H1 (cell line): ENCODE data around the gene L3MBTL4. TPM values are rescaled to one million over a fixed set of nuclear protein-coding genes. Genes with fewer than 3 reads are reported as not detected.
A peak's percentile ranks its signal among the peaks of the same experiment; 100 is the strongest.

Experiments used
- ASH2L ChIP-seq: fragments of 200-600, 300-600 bp; sonication (generic); IDR thresholded peaks from one replicate; pipeline ENCODE4 v1.7.1; 2017; ENCODE audit warnings: low read length
- BRCA1 ChIP-seq: IDR thresholded peaks from 2 replicates; pipeline ENCODE4 v1.6.1; 2012; ENCODE audit warnings: low read depth, low read length, improper control_type of control experiment
- EZH2 ChIP-seq: fragments of 200-600 bp; sonication (generic); IDR thresholded peaks from 2 replicates; pipeline ENCODE4 v1.7.1; 2012; ENCODE audit warnings: low read depth, mild to moderate bottlenecking, moderate library complexity, low read length, inconsistent platforms; ENCODE audit not compliant: severe bottlenecking
- FOSL1 ChIP-seq: IDR thresholded peaks from 2 replicates; pipeline ENCODE4 v1.6.1; 2011; ENCODE audit warnings: mild to moderate bottlenecking, low read depth, low read length, moderate library complexity; ENCODE audit not compliant: insufficient read depth
- GABPA ChIP-seq: IDR thresholded peaks from 2 replicates; pipeline ENCODE4 v1.6.1; 2011; ENCODE audit warnings: mild to moderate bottlenecking, low read length, moderate library complexity, borderline replicate concordance; ENCODE audit not compliant: insufficient read depth
- HDAC6 ChIP-seq: IDR thresholded peaks from one replicate; pipeline ENCODE4 v1.7.1; 2012; ENCODE audit warnings: low read depth, mild to moderate bottlenecking, inconsistent platforms, low read length, moderate library complexity
- KDM4A ChIP-seq: IDR thresholded peaks from one replicate; pipeline ENCODE4 v1.7.1; 2012; ENCODE audit warnings: low read depth, mild to moderate bottlenecking, moderate library complexity, low read length, inconsistent platforms; ENCODE audit not compliant: severe bottlenecking
- KDM5A ChIP-seq: fragments of 200-600 bp; IDR thresholded peaks from 2 replicates; pipeline ENCODE4 v1.7.1; 2012; ENCODE audit warnings: mild to moderate bottlenecking, low read length, inconsistent platforms, mixed read lengths
- PHF8 ChIP-seq: fragments of 200-600 bp; sonication (generic); conservative IDR thresholded peaks from 2 replicates; pipeline ENCODE4 v1.7.1; 2012; ENCODE audit warnings: low read depth, mild to moderate bottlenecking, inconsistent platforms, low read length, moderate library complexity
- RBBP5 ChIP-seq: IDR thresholded peaks from 2 replicates; pipeline ENCODE4 v1.7.1; 2012; ENCODE audit warnings: low read depth, mild to moderate bottlenecking, inconsistent platforms, low read length, moderate library complexity, borderline replicate concordance
- RXRA ChIP-seq: IDR thresholded peaks from 2 replicates; pipeline ENCODE4 v1.6.1; 2011; ENCODE audit warnings: low read depth, mild to moderate bottlenecking, low read length, moderate library complexity; ENCODE audit not compliant: insufficient read depth
- SAP30 ChIP-seq: fragments of 300-600 bp; sonication (generic); IDR thresholded peaks from 2 replicates; pipeline ENCODE4 v1.7.1; 2012; ENCODE audit warnings: low read length, moderate library complexity, mild to moderate bottlenecking, inconsistent platforms; ENCODE audit not compliant: insufficient read depth, insufficient replicate concordance
- SUZ12 ChIP-seq: fragments of 200-600 bp; sonication (generic); IDR thresholded peaks from 2 replicates; pipeline ENCODE4 v1.6.1; 2012; ENCODE audit warnings: mild to moderate bottlenecking, inconsistent platforms, low read length, moderate library complexity, mixed read lengths
- polyA plus RNA-seq, 7 experiments: library from polyadenylated mRNA; depleted of rRNA in 3 of 7; stranded (reverse) in 5 of 7; unstranded in 2 of 7; fragments of >200 nt in 5 of 7; fragments of 200-250 nt in 2 of 7; gene quantifications; 1 replicate in 5 of 7; 2 replicates in 1 of 7; 4 replicates in 1 of 7; pipeline versions ENCODE4 v1.2.1 to v1.2.3, GENCODE V29; 2011 to 2013; ENCODE audit warnings: missing spikeins in 2 of 7, mixed read lengths in 2 of 7
- total RNA-seq: library from RNA; stranded (reverse); fragmentation: NEBNext Ultra II Directional; extraction: Animal tissue kit (Norgen Biotek cat#: 25700); gene quantifications from 2 replicates; pipeline ENCODE4 v1.2.1, GENCODE V29; 2021

The L3MBTL4 gene
- total and polyA plus RNA-seq, 2 of the 8 experiments (the other 6 are each of a cell fraction or from before 2014, with no cell fraction given): 1.0 to 2.1 TPM

- no peak for TF ChIP-seq RXRA
- TF ChIP-seq KDM4A: peak; percentile 99
- peak; percentile 25 for TF ChIP-seq EZH2
- TF ChIP-seq ASH2L: no peak
- no peak for TF ChIP-seq BRCA1
- TF ChIP-seq HDAC6: no peak
- TF ChIP-seq SUZ12: 0 out of 2 replicates have a peak, but pooled peaks have one; percentile 6
- peak; percentile 49; the same call in 1 of the 2 replicates for TF ChIP-seq PHF8
- TF ChIP-seq SAP30: no peak
- TF ChIP-seq KDM5A: no peak
- no peak for TF ChIP-seq GABPA
- no peak for TF ChIP-seq FOSL1
- peak; percentile 55; the same call in 1 of the 2 replicates for TF ChIP-seq RBBP5
These were observed 491 bp downstream of the L3MBTL4 start (continued) for GRCh38 chr18:6414118-6414722.
